Aorta (tissue), 5 donors: ENCODE results near the gene MOCS2. TPM values are rescaled to one million over a fixed set of nuclear protein-coding genes. Genes with fewer than 3 reads are reported as not detected.

Experiments used
- ATAC-seq: fragments of 200-7000 bp; cut with Tn5 transposase; one replicate; pipeline ENCODE4 v1.9.1; 2022; ENCODE audit warnings: moderate library complexity; ENCODE audit not compliant: low FRiP score
- DNase-seq, 2 donors: peaks; one replicate each; pipeline ENCODE4 v3.0.0-alpha.2; 2020
- H3K27ac ChIP-seq, 2 donors: one replicate each; pipeline ENCODE4 v1.5.1; 2013; ENCODE audit warnings: low read length in 2 of 2, mild to moderate bottlenecking in 2 of 2, moderate library complexity in 2 of 2, control low read depth in 1 of 2, inconsistent platforms in 1 of 2, low read depth in 1 of 2
- H3K27me3 ChIP-seq, 2 donors: one replicate each; pipeline ENCODE4 v1.6.1; 2013; ENCODE audit warnings: control low read depth in 1 of 2, low read length in 1 of 2, mild to moderate bottlenecking in 1 of 2, moderate library complexity in 1 of 2; ENCODE audit not compliant: insufficient read depth in 2 of 2, control insufficient read depth in 1 of 2
- H3K36me3 ChIP-seq, 2 donors: one replicate each; pipeline ENCODE4 v1.6.1; 2013; ENCODE audit warnings: control low read depth in 1 of 2, low read length in 1 of 2, mild to moderate bottlenecking in 1 of 2; ENCODE audit not compliant: insufficient read depth in 2 of 2, control insufficient read depth in 1 of 2
- H3K4me1 ChIP-seq, 2 donors: one replicate each; pipeline ENCODE4 v1.6.1; 2013; ENCODE audit warnings: low read length in 2 of 2, control low read depth in 1 of 2, mild to moderate bottlenecking in 1 of 2, moderate library complexity in 1 of 2; ENCODE audit not compliant: insufficient read depth in 2 of 2, control insufficient read depth in 1 of 2
- H3K4me3 ChIP-seq, 2 donors: one replicate each; pipeline ENCODE4 v1.5.1; 2013; ENCODE audit warnings: low read length in 2 of 2, control low read depth in 1 of 2, mild to moderate bottlenecking in 1 of 2
- H3K9me3 ChIP-seq: one replicate; pipeline ENCODE4 v1.6.1; 2013; ENCODE audit warnings: mild to moderate bottlenecking, low read length; ENCODE audit not compliant: control insufficient read depth
- WGBS, 2 donors: extraction: QIAGEN DNeasy Blood & Tissue Kit; methylation state at CpG; one replicate each; pipeline ENCODE4 v1.1.7; 2013; 5-methylcytosine and 5-hydroxymethylcytosine counted together
- intact Hi-C, 2 donors: fragments of 100-400 bp; cut with DNase I; formaldehyde crosslinking; loops; one replicate each; pipeline versions ENCODE4 v1.14.2 to v1.15.0; 2022
- long read RNA-seq, 2 donors: library from polyadenylated mRNA; unstranded; transcript quantifications; one replicate each; pipeline ENCODE4 v2.0.0, GENCODE V29; 2020 to 2021
- polyA plus RNA-seq, 2 donors: library from polyadenylated mRNA; stranded (reverse); fragments of 200-250 nt; gene quantifications; one replicate each; pipeline ENCODE4 v1.2.3, GENCODE V29; 2013
- total RNA-seq, 2 donors: library from RNA; stranded (reverse); fragmentation: NEBNext Ultra II Directional; extraction: Animal tissue kit (Norgen Biotek cat#: 25700); gene quantifications; one replicate each; pipeline ENCODE4 v1.2.1, GENCODE V29; 2021
- donor health status: healthy with polysubstance abuse.
- donor health status: Bipolar disorder and iron deficiency.
- donor health status: DM: no; HTN: no; CAD: no.
- donor health status: DM: no; HTN: no; CAD: no.
- donor health status: DM: yes; HTN: yes; CAD: no.

MOCS2 gene, protein sequence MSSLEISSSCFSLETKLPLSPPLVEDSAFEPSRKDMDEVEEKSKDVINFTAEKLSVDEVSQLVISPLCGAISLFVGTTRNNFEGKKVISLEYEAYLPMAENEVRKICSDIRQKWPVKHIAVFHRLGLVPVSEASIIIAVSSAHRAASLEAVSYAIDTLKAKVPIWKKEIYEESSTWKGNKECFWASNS
- 10 to 100 TPM; 36.5 to 39.2 TPM for total RNA-seq
- polyA plus RNA-seq, result 100 to 1,000 TPM in 1 of 2 donors, 10 to 100 TPM in 1; 67.7 to 130 TPM
- long read RNA-seq, donor 1, transcript MOCS2-203 (7 exons, 1,337 nt), result major isoform, 111 of 153 reads
- long read RNA-seq, donor 1, transcript MOCS2-202 (7 exons, 1,785 nt), result minor isoform, 25 of 153 reads
- long read RNA-seq, donor 1, partial matches to known transcripts, result 8 of 153 reads
- long read RNA-seq, donor 1, other reads (novel, unspliced or antisense), result 8 of 153 reads
- long read RNA-seq, donor 2, transcript MOCS2-203 (7 exons, 1,337 nt), result major isoform, 17 of 27 reads
- long read RNA-seq, donor 2, partial matches to known transcripts, result 5 of 27 reads
- long read RNA-seq, donor 2, other reads (novel, unspliced or antisense), result 3 of 27 reads

DNA sequence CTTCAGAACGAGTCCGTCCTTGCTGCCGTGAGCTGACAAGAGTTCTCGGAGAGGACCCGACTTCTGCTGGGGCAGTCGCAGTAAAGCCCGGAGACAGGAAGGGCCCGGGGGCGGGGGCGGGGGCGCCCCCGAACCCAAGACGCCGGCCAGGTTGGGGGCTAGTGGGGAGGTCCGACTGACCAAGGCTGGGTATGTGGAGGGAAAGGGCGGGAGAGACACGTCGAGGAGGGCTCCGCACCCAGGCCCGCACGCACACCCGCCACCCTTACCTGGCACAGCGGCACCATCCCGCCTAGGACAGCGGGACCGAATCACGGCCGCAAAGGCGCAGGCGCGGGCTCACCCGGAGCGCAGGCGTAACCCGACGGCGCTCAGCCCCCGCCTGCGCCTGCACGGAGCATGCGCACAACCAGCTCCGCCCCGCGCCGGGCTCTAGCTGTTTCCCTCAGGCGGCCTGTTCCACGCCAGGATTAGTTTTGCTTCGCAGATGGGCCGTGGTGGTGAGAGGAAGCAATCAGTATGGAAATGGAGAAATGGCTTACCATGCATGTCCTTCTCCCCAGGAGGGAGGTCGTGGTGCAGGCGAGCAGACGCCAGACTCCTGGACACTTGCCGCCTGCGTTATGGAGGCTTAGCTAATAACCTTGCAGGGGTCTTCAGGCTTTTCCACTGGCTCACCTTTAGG lies at the start of gene MOCS2:
TSS of gene MOCS2 (minus strand) at position 315 of the 685 bp plus-strand sequence. CDS start 2,583 bp downstream, outside the sequence.
- Histone ChIP-seq H3K36me3 (no peaks in the 10 kb centered on the region), H3K4me1 (peaks cover 0 to 4% of the 10 kb centered on the region in 2 donors), H3K4me3 (peak within 1 kb of the TSS; percentile 68 to 92), H3K27ac (peak within 1 kb of the TSS in 1 of 2 donors; percentile 53), H3K27me3 (no peaks in the 10 kb centered on the region), H3K9me3 (no peaks in the 10 kb centered on the region)
- intact Hi-C loops, result loop anchor here in 1 of 2 donors (10.0 kb wide), 1 partner anchor 445 kb away; no protein-coding TSS in a partner anchor
- ATAC-seq (peak; percentile 99), DNase-seq (peak; percentile 94 to 97)
- 1% methylated on average over 54 of the region's 54 CpGs for WGBS, 2 donors

DNA sequence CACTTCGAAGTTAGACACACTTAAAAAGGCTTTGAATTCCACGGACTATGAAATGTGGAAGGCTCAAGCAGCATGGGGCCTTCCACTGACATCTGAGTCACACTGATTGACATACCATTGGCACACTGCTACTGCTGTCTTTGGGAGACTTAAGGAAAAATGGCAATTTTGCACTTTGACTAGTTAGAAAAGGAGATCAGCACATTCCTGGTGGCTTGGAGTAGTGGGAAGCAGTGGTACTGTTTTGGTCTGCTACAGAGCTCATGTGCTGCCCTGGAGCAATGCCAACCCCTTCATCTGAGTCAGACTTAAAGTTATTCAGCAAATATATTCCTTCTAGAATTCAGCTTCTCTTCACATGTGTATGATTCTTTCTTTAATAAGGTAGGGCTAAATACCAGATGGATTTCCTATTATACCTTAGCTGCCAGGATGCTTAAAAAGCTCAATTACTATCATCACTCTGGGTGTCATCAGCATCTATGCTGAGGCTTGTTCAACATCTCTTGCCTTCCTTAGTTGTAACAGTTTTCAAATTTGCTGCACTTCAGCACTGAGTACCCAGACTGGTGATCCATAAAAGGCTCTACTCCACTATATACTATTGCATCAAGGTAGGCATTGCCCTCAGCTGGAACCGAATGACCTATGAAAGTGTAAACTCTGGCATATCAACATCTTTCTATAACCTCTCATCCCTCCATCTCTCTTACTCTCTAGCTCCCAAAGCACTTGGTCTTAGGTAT lies 42.3 kb upstream of the MOCS2 start:
- H3K9me3 ChIP-seq, result no peaks in the 10 kb centered on the region
- DNase-seq, result peak in 1 of 2 donors; percentile 63
- WGBS, 2 donors, result 60 to 76% methylated on average over 3 of the region's 3 CpGs
- H3K4me3 ChIP-seq, result no peak overlapping the region
- H3K4me1 ChIP-seq, result peaks cover 0 to 7% of the 10 kb centered on the region in 2 donors
- no peak overlapping the region for H3K27ac ChIP-seq
- intact Hi-C loops, result no loop called here
- H3K27me3 ChIP-seq, result no peaks in the 10 kb centered on the region
- H3K36me3 ChIP-seq, result no peaks in the 10 kb centered on the region
- ATAC-seq, result no peak

DNA sequence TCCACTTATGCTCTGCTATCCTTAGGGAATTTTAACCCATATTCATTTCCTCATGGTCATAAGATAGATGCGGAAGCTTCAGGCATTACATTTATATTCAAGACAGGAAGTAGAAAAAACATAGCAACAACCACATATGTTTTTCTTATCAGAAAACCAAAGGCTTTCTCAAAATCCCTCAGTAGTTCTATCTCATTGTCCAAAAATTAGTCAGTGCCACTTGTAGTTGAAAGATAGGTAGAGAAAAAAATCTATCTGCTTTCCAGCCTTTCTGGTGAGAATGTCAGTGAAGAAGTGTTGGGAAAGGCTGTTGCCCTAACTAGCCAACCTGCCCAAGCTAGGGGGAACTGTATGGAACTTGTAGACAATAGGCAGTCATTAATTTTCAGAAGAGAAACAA lies 23.5 kb upstream of the MOCS2 start:
- H3K36me3 ChIP-seq, result no peaks in the 10 kb centered on the region
- intact Hi-C loops, result no loop called here
- H3K4me1 ChIP-seq, result no peaks in the 10 kb centered on the region
- DNase-seq (no peak), ATAC-seq (no peak)
- no peaks in the 10 kb centered on the region for H3K9me3 ChIP-seq
- no peaks in the 10 kb centered on the region for H3K27me3 ChIP-seq
- H3K4me3 ChIP-seq, result no peak overlapping the region
- 96 to 98% methylated on average over 1 of the region's 1 CpG for WGBS, 2 donors
- H3K27ac ChIP-seq, result no peak overlapping the region

DNA sequence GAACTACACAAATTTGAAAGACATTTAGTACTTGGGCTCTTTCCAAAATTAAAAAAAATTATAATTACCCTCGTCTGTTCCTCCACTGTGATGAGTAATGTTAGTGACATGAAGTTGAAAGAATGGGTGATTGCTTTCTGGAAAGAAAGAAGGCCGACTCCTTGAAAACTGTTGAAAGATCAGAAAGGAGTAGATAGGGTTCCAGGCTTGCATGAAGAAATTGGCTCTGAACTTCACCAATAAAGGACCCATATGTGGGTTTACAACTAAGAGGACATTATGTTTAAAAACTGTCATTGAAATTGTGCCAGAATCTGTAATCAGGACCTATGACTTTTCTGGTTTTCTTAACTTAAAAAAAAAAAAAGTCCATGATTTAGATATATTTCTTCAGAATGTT lies 20.7 kb upstream of the MOCS2 start:
- no peak for ATAC-seq
- Histone ChIP-seq H3K4me1 (no peaks in the 10 kb centered on the region), H3K27me3 (no peaks in the 10 kb centered on the region), H3K27ac (no peak overlapping the region), H3K36me3 (no peaks in the 10 kb centered on the region), H3K4me3 (no peak overlapping the region), H3K9me3 (no peaks in the 10 kb centered on the region)
- WGBS, 2 donors, result 33 to 34% methylated on average over 2 of the region's 2 CpGs
- no peak for DNase-seq
- intact Hi-C loops, result no loop called here

DNA sequence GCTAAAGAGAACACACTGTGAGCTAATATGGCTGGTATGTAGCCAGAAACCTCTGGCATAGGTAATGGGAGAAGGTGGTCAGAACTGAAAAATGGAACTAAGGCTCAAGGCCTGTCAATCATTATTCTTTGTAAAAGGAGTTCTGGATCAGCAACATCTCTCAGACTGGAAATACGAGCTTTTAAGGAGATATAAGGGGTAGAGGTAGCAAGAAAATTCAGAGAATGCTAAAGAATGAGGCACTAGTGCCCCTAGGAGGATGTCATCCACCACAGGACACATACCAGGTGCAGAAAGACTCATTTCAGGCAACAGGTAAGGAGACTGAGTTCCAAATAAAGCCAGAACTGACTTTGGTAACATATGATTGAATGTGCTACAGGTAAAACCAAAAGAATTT lies 18.9 kb upstream of the MOCS2 start:
- Histone ChIP-seq H3K36me3 (no peaks in the 10 kb centered on the region), H3K4me3 (no peak overlapping the region), H3K27me3 (no peaks in the 10 kb centered on the region), H3K9me3 (no peaks in the 10 kb centered on the region), H3K4me1 (no peaks in the 10 kb centered on the region), H3K27ac (no peak overlapping the region)
- DNase-seq (no peak), ATAC-seq (no peak)
- intact Hi-C loops, result no loop called here
- 81 to 87% methylated on average over 1 of the region's 1 CpG for WGBS, 2 donors

DNA sequence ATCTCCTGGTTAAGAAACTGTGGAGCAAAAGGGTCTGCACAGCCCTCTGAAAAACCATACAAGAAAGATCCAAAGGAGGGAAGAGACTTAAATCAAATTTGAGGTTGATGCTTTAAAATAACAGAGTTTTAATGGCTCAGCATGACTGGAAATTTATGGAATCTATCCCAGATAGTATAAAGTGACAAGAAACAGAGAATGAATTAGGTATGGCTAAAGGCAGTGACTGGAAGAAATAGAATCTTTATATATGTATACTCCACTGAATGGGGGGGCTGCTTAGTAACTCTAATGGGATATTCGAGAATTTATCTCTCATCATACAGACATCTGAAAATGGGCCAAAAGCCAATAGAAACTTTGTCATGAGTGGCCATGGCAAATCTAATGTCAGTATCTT lies 17.6 kb upstream of the MOCS2 start:
- no peak overlapping the region for H3K4me3 ChIP-seq
- 0 to 44% methylated on average over 1 of the region's 1 CpG for whole genome bisulfite sequencing, 2 donors
- ATAC-seq (no peak), DNase-seq (no peak)
- H3K27ac ChIP-seq, result no peak overlapping the region
- no peaks in the 10 kb centered on the region for H3K27me3 ChIP-seq
- intact Hi-C loops, result no loop called here
- H3K9me3 ChIP-seq, result no peaks in the 10 kb centered on the region
- no peaks in the 10 kb centered on the region for H3K36me3 ChIP-seq
- no peaks in the 10 kb centered on the region for H3K4me1 ChIP-seq

DNA sequence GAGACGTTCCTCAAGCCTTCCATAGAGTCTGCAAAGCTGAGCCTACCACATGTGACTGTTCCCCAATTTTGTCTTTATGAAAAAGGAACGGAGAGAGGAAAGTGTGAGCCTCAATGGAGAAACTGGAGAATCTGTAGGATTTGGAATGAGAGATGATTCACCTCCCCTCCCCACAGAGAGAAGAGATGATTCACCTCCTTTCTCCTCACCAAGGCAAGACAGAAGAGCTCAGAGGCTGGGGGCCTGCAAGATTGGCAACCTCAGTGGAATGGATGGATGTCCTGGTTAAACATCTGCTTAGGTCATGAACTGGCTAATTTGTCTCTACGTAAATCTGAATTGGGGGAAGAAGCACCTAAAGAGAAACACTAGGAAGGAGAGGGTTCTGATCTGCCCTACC lies 17.0 kb upstream of the MOCS2 start:
- Histone ChIP-seq H3K36me3 (no peaks in the 10 kb centered on the region), H3K27me3 (no peaks in the 10 kb centered on the region), H3K27ac (no peak overlapping the region), H3K4me3 (no peak overlapping the region), H3K9me3 (no peaks in the 10 kb centered on the region), H3K4me1 (no peaks in the 10 kb centered on the region)
- no peak for ATAC-seq
- intact Hi-C loops, result no loop called here
- WGBS, 2 donors, result 91 to 95% methylated on average over 3 of the region's 3 CpGs
- DNase-seq, result no peak

DNA sequence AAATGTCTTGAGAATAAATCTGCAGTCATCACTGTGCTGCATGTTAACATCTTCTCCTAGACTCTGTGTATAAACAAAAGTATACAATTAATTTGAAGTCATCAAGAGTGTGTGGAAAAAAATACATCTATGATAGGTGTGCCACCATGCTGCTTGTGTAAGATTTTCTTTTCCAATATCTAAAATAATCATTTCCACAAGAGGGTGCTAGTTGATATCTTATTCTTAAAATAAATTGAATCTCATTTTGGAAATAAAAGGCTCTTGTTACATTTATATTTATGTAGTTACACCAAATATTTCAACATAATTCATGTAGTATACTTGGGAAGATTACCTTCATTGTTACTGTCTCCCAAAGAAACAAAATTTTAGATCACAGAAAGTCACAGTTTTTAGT lies 14.1 kb upstream of the MOCS2 start:
- no peak overlapping the region for H3K27ac ChIP-seq
- ATAC-seq (no peak), DNase-seq (no peak)
- H3K4me3 ChIP-seq, result no peak overlapping the region
- intact Hi-C loops, result no loop called here
- H3K9me3 ChIP-seq, result no peaks in the 10 kb centered on the region
- no peaks in the 10 kb centered on the region for H3K36me3 ChIP-seq
- no peaks in the 10 kb centered on the region for H3K27me3 ChIP-seq
- no peaks in the 10 kb centered on the region for H3K4me1 ChIP-seq
